GM21515 (cell line): ENCODE data around the gene SH3RF3.

ENCODE experiments used
- ATAC-seq: cut with Tn5 transposase; IDR thresholded peaks from one replicate; pipeline ENCODE4 v1.9.1; 2021; ENCODE audit not compliant: unreplicated experiment

SH3RF3 gene

DNA sequence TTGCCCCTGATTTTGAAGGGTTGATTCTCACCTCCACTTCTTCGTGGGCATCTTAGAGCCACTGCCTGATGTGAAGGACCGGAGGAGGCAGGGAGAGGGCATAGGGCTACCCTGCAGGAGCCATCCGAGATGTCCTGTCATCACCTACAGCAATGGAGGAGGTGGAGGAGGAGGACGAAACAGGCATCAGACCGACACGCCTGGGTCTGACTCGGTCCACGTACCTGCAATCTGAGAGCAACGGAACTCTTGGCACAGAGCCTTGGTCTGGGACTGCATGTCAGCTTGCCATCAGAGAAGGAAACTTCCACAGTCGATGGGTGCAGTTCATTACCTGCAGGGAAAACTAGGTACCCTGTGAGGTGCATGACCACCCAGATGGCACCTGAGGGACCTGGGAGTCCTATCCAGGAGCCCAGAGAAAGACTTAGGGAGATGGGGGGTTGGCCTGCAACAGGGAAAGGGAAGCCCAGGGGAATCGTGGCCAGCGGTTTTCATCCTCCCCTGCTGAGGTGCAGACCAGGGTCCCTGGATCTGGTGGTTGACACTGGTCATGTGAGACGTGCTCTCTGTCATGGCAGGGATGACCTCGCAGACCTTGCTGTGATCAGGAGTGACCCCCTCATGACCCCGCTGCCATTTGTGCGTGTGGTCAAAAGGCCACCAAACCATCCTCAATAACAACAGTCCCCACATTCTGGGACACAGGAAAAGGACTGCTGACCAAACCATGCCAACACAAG is 293.9 kb downstream of the SH3RF3 start:
- ATAC-seq, result no peak

DNA sequence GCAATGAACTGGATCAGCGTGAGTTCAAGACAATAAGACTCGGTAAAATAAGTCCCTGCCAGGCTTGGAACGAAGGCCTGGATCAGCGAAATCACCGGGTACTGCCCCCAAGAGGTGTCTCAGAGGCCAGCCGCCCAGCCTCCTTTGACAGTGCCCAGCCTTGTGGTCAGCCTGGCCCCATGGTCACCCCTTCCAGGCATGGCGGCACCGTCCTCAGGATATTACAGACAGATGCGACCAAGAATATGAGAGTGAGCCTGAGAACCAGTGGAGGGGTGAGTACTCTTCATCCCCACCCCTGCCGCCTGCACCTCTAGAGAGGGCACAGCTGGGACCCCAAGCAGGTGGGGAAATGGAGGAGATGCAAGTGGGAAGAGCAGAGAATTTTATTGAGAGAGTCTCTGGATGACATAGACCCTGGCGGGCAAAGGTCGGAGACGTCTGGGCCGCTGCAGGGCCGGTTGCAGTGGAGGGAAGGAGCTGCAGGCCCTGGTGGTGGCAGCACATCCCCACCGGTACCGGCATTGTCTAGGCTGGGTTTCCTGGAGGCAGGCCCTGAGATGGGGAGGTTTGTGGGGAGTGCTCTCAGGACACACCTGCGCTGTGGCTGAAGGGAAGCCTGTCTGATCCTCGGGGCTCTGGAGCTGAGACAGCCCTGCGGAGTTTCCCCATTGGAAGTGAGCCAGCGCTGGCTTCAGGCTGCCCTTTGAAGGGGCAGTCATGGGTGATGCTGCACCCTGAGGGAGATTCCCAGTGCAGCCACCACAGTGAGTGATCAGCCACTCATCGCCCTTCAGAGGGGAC is 294.8 kb downstream of the SH3RF3 start:
- no peak for ATAC-seq

DNA sequence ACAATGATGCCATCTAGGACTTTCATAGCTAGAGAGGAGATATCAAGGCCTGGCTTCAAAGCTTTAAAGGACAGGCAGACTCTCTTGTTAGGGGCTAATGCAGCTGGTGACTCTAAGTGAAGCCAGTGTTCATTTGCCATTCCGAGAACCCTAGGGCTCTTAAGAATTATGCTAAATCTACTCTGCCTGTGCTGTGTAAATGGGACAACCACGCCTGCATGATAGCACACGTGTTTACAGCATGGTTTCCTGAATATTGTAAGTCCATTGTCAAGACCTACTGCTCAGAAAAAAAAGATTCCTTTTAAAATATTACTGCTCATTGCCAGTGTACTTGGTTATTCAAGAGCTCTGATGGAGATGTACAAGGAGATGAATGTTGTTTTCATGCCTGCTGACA is 296.4 kb downstream of the SH3RF3 start:
- no peak for ATAC-seq

DNA sequence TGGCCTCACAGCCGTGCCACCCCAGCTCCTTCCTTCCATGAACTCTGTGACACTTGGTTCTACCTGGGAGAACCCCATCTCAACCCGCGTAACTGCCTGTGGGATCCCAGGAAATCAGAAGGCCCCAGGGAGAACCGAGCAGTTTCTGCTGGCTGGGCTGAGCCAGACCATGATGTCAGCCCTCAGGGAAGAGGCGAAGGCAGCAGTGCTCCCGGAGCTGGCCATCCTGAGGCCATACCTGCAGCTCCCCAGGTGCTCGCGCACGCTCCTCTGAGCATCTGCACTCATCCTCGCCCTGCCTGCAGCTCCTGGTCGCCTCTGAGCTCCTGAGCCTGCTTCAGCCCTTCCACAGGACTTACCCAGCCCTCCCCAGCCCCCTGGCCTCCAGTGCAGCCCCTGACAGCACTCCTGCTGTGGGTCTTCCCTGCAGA is 298.7 kb downstream of the SH3RF3 start:
- ATAC-seq, result no peak

DNA sequence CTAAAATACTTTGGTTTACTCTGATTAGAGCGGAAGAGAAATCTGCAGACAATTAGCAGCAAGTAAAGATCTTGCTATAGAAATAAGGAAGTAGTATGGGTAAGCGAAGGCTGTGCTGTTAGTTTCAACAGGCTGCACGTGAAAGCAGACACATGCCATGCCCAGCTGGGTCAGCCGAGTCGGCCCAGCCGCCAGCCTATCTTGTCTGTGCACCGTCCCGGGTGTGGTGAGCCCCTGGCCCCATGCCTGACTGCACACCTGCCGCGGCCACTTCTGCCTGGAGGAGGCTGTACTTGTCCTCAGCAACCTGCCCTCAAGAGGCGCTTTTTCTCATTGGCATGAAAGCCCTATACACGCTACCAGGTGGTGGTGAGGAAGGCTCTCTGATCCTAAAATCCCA is 299.3 kb downstream of the SH3RF3 start:
- ATAC-seq, result no peak

DNA sequence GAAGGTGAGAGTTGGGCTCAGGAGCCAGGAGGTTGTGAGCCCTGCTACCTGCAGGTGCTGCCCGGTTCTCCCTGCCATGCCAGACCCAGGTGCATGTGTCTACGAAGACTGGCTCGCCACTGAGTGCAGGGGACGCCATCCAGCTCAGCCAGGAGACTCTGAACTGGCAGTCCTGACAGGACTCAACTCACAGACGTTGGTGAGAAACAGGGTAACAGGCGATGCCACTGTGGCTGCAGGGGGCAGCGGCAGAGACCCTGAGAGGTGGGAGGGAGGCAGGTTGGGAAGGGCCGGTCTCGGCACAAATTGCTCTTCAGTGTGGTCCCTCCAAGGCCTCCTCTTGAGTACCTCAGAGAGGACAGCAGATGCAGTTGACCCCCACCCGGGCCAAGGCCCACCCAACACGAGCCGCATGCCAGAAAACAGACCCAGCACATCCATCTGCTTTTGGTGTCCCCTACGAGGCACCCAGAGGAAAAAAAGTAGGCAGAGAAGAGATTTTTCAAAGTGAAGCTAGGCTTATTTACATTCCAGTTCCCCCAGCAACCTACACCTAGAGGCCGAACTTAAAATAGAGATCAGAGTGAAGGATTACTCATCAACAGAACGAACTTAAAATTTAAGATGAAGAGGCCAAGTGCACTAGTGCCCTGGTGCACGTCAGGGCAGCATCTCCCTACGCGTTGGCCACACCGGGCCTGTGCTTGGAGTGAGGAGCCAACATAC is 300.0 kb downstream of the SH3RF3 start:
- ATAC-seq, result no peak

DNA sequence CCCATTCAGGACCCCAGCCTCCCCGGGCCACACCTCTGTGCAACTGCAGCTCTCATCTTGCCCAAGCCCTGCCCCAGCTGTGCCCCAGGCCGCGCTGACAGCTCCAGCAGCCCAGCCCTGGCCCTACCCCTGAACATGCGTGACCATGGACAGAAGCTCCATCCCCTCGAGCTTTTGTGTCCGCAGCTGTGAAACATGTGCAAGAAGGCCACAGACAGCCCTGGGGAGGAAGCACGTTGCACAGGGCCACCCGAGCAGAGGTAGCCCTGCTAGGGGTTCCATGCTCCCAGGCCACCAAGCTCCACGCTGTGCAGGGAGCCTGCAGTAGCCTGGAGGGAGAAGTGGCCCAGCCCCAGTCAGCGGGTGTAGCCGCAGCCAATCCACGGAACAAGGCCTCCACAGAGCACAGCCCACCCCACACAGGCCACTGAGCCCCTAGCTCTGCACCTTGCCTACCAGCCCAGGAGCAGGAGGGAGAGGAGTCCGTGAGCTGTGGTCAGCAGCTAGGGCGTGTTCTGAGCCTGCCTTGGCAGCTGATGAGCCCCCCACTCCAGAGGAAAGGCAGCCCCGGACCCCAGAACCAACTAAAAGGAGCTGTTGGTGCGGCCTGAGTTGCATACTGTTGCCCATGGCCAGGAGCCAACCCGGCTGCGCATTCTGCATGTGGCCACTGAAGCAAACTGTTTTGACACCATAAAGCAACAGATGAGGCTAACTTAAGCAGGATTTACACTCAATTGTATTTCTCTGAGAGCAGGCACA is 300.7 kb downstream of the SH3RF3 start:
- no peak for ATAC-seq

DNA sequence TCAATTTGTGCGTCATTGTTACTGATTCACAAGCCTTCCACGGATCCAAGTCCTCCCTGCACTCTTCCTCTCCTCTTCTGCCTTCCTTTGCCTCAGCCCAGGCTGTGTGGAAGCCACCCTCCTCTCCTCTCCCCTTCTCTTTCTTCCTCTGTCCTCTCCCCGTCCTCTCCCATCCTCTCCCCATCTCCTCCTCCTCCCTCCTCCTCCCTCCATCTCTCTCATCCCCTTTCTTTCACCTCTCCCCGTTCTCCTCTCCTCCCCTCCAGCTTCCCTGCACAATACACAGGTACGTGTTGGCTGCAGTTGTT is 301.3 kb downstream of the SH3RF3 start:
- no peak for ATAC-seq

DNA sequence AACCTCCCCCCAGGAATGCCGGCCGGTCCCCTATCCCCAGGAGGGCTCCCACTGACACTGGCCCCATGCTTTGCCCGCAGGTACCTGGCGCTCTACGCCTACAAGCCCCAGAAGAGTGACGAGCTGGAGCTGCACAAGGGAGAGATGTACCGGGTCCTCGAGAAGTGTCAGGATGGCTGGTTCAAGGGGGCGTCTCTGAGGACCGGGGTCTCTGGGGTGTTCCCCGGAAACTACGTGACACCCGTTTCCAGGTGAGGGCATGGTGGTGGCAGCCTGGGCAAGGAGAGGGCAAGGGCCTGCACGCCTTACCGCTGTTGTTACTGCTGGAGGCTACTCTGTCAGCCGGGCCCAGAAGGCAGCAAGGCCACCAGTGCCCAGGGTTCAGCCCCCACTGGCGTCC is 303.4 kb downstream of the SH3RF3 start:
- ATAC-seq, result no peak

DNA sequence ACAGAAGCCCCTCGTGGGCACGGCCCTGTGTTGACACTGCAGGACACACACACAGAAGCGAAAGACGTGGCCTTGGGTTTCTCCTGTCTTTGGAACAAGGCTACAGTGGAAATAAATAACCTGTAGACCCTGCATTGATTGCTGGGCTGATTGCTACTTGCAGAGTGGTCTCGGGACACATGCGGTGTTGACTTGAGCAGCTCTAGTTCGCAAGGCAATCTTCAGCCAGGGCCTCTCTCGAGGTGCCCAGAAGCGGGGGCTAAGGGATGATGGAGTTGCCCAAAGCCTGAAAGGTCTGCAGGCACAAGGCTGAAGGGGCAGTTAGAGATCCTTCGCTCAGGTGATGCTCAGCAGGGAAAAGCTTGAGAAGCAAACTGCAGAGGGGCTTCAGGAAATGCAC is 304.5 kb downstream of the SH3RF3 start:
- ATAC-seq, result no peak

DNA sequence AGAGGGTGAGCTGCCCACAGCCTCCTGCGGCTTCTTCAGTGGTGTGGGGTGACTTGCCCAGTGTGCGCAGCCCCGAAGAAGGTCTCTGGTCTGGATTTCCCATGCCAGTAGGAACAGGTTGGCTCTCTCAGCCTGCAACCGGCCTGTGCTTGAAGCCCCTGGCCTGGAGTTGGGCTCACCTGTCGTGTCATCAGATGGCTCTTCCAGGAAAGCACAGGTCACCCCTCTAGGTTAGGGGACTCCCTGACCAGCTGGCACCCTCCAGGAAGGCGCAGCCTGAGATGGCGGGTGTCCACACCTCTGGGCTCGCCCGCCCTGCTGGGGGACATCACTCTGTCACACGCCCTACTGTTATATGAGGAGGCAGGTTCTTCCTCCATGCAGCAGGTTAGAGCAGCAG is 304.9 kb downstream of the SH3RF3 start:
- no peak for ATAC-seq

DNA sequence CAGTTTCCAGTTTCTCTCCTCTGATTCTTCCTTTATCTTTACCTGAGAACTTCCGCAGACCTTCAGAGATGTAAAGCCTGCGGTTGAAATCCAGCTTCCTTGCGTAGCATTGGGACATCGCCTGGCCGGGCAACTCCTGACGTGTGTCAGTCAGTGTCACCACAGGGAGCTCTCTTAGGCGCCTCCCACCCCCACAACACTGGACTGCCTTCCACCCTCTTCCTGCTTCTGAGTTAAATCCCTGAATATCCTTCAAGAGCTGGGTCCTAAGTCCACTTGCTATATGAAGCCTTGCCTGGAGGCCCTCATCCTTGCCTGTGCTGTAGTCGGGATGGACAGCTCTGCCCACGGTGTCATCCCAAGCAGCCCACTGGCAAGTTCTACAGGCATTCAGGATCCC is 305.3 kb downstream of the SH3RF3 start:
- ATAC-seq, result no peak

DNA sequence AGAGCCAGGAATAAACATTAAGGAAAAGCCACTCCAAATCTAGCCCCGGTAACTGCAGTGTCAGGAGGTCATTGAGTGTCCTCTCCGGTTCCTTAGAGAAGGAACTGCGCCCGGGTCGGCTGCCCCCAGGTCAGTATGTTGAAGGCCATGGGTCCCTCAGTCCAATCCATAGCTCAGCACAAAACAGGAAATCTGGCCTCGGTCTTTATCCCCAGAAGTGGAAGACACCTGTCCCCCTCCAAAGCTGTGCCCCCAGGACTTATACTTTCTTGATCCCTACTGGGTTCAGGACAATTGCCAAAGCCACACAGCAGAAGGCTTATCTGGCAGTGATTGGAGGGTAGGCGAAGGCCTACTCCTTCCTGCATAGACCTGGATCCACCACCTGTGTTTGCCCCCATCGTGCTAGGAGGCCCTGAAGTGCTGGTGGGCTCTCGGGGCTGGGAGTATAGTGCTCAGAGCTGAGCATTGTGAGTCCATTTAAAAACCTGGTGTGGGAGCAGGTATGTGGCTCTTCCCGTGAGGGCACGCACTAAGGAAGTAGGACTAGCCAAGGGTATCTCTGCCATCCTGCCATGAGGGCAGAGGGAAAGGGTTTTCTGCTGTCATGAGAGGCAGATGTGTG is 306.2 kb downstream of the SH3RF3 start:
- no peak for ATAC-seq

DNA sequence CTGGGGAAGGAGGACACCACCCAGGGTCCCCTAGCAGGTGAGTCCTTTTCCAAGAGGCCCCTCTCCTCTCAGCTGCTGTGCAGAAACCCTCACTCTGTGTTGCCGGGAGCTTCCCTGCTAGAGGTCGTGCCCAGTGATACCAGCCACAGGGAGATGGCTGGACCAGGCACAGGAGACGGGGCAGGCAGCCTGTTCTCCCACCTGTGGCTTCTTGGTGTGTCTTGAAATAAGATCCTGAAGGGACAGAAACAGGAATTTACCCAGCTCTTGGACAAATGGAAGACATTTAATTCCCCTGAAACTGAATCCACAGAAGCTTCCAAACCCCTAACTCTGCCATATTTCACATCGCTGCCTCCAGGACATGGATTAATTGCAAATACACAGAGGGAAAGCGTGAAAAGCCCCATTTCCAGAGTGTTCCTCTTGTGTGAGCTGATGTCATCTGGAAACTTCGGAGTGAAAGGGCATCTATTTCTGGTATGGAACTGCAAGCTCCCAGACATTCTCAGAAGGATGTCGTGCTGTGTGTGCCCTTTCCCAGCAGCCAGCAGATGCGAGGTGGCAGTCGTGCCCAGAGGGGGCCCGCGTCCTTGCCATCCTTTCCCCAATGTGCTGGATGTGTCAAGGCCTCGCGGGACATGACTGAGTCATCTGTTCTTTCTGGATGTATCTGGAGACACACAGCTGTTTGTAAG is 307.0 kb downstream of the SH3RF3 start:
- ATAC-seq, result no peak

DNA sequence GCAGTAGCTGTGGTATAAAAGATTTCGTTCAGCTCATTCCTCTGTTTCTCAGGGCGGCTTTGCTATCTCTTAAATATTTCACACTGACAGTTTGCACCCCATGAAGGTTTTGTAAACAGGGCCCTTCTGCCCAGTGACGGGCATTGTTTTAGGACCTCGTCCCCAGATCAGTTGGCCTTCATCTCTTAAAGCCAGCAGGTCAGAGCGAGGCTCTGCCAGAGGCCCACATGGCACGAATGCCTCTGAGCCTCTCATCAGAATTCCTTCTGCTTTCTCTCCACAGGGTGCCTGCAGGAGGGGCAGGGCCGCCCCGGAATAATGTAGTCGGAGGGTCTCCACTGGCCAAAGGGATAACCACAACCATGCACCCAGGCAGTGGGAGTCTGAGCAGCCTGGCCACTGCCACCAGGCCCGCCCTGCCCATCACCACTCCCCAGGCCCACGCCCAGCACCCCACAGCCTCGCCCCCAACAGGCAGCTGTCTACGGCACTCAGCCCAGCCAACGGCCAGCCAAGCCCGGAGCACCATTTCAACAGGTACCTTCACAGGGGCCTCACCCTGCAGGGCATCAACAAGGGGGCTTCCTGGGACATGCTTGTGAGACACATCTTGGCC is 307.7 kb downstream of the SH3RF3 start:
- ATAC-seq, result no peak

DNA sequence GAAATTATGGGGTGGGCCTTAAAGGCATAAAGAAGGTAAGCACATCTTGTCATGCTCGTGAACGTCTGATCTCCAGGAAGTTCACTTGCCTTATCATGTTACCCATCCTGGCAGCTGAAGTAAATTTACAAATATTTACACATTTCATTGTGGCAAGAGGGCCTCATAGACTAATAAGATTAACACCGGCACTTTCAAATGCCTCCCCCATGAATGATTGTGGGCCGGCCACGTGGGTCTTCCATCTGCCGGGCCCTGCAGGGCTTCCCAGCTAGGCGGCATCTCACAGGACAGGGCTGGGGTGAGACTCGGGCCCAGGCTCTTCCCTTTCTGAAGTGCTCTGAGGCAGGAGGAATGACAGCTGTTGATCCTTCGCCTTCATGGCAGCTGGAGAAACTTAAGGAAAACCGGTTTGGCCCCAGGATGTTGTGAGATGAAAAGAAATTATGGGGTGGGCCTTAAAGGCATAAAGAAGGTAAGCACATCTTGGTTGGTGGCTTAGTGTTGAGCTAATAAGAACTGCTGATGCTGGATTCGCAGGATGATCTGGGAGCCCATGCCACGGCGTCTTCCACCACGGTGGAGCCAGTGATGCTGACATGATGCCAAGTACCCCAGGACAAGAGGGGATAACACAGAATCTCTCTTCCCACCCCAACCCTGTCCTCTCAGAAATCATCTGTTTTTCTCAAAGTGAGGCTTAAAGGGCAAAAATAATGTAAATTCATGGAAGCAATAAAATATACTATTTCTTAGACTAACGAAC is 308.5 kb downstream of the SH3RF3 start:
- no peak for ATAC-seq

DNA sequence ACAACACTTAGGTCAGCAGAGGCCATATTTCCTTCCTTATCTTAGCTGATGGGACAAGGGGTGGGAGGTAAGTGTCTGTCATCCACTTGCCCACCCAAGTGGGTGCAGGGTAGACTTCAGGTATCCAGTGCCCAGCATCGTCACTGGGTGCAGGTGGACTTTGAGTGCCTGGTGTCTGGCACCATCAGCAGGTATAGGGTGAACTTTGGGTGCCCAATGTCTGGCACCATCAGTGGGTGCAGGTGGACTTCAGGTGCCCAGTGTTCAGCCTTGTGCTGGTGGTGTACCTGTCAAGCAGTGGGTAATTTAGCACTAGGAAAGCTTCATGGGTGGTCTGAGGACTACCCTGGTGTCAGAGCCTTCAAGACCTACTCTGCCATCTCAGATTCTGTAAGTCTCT is 309.1 kb downstream of the SH3RF3 start:
- ATAC-seq, result no peak

DNA sequence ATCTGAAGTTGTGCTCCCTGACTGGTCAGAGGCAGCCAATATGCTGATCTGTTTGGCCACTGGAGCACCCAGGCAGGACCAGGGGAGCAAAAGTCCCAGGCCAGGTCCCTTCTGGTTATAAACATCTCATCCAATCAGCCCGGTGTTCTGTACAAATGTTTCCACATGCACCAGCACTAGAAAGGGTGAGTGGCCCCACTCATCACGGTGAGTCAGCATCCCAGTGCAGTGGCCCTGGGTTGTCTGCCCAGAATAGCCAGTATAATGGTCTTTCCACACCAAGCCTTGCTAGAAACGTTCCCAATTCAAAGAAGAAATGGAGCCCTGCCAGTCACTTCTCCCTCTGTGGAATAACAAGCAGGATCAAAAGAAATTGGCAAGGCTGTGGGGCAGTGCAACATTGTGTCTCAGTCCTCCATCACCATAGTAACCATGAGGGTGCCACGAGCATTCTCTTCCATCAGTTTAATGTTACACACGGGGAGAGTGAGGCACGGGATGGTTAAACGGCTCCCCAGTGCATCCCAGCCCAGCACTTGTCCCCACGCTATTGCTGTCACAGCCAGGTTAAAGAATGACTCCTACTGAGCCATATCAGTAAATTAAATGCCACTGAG is 309.9 kb downstream of the SH3RF3 start:
- ATAC-seq, result no peak

DNA sequence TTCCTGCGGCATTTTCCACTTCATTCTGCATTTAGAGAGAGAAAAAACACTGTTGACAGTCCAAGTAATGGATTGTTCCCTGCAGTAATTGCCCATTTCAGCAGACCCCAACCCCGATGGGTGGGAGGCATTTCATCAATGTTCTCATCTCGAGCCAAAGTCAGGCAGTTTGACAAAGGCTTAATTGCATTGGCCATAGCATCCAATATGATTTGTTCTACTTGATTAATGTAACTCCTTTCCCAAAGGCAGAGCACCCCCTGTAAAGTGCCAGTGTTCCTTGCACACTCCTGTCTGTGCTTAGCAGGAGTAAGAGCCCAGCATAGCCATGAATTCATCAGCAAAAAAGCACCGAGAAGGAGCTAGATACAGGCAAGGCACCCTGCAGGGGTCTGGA is 310.4 kb downstream of the SH3RF3 start:
- no peak for ATAC-seq
